Measurements from ENCODE around the gene ARL8B.
"Not testable (repeated sequence)": the region's sequence is repeated elsewhere in the genome, so short reads cannot be mapped to it uniquely, and the experiment has no call there.

The ARL8B gene
- total RNA-seq = 62.7 to 172 (median 106) reads per million in 3 experiments

- DNase-seq = peak; percentile 87
Measured at GRCh38 chr3:5122030-5122740, at the start of gene ARL8B. Gene ARL8B (plus strand): TSS chr3:5122292. CDS start chr3:5122466, 174 bp downstream.

GRCh38 chr3:5073374-5074085, 48.6 kb upstream of the ARL8B start:
- no peak for DNase-seq

- DNase-seq = no peak
Measured at GRCh38 chr3:5078151-5078550, 43.9 kb upstream of the ARL8B start.

GRCh38 chr3:5079761-5080160, 42.3 kb upstream of the ARL8B start:
- DNase-seq = no peak

GRCh38 chr3:5080779-5081550, 41.1 kb upstream of the ARL8B start:
- DNase-seq = no peak

GRCh38 chr3:5081973-5082788, 39.9 kb upstream of the ARL8B start:
- DNase-seq = not testable (repeated sequence)

GRCh38 chr3:5082789-5083115, 39.3 kb upstream of the ARL8B start:
- DNase-seq = no peak

- no peak for DNase-seq
Measured at GRCh38 chr3:5084224-5084623, 37.9 kb upstream of the ARL8B start.

- DNase-seq = no peak
Measured at GRCh38 chr3:5086708-5087107, 35.4 kb upstream of the ARL8B start.

GRCh38 chr3:5087209-5087608, 34.9 kb upstream of the ARL8B start:
- DNase-seq = no peak

GRCh38 chr3:5090197-5090596, 31.9 kb upstream of the ARL8B start:
- no peak for DNase-seq

- DNase-seq = no peak
Measured at GRCh38 chr3:5092018-5092417, 30.1 kb upstream of the ARL8B start.

- no peak for DNase-seq
Measured at GRCh38 chr3:5093731-5094130, 28.4 kb upstream of the ARL8B start.

- no peak for DNase-seq
Measured at GRCh38 chr3:5095886-5096285, 26.2 kb upstream of the ARL8B start.

- no peak for DNase-seq
Measured at GRCh38 chr3:5096336-5097008, 25.6 kb upstream of the ARL8B start.

- DNase-seq = no peak
Measured at GRCh38 chr3:5098346-5098745, 23.7 kb upstream of the ARL8B start.

GRCh38 chr3:5102532-5102931, 19.6 kb upstream of the ARL8B start:
- DNase-seq = no peak

GRCh38 chr3:5103743-5104142, 18.3 kb upstream of the ARL8B start:
- no peak for DNase-seq

GRCh38 chr3:5105050-5105449, 17.0 kb upstream of the ARL8B start:
- no peak for DNase-seq

- not testable (repeated sequence) for DNase-seq
Measured at GRCh38 chr3:5106371-5106770, 15.7 kb upstream of the ARL8B start.

- not testable (repeated sequence) for DNase-seq
Measured at GRCh38 chr3:5106933-5107334, 15.2 kb upstream of the ARL8B start.

GRCh38 chr3:5110337-5110736, 11.8 kb upstream of the ARL8B start:
- DNase-seq = no peak

Data from central memory CD4-positive, alpha-beta T cell (primary cell).